ENCODE measurements around the gene FILIP1L.

Gene FILIP1L

GRCh38 chr3:99990179-99990578 lies 124.1 kb downstream of the FILIP1L start:
- no peak for DNase-seq
- Histone ChIP-seq H3K4me2 (ENCODE audit: low read depth, low read length) (no peak overlapping the region), H3K27me3 (replicated peaks; ENCODE audit: insufficient read depth, low read length) (no peaks in the 10 kb centered on the region), H3K79me2 (ENCODE audit: low read length) (peaks cover 10% of the 10 kb centered on the region; the same call in 1 of the 2 replicates), H3F3A (ENCODE audit: insufficient read depth, low read length) (no peaks in the 10 kb centered on the region), H4K20me1 (ENCODE audit: insufficient read depth, low read length) (no peaks in the 10 kb centered on the region), H2AFZ (ENCODE audit: low read length) (no peak overlapping the region), H3K9me2 (replicated peaks; ENCODE audit: insufficient read depth, low read length) (no peaks in the 10 kb centered on the region), H3K9ac (ENCODE audit: low read length) (no peak overlapping the region), H3K4me1 (ENCODE audit: low read length) (no peaks in the 10 kb centered on the region), H3K9me3 (replicated peaks; ENCODE audit: insufficient read depth, low read length) (no peaks in the 10 kb centered on the region), H3K36me3 (replicated peaks; ENCODE audit: insufficient read depth, low read length) (no peaks in the 10 kb centered on the region), H3K4me3 (ENCODE audit: low read length) (no peak overlapping the region), H3K27ac (ENCODE audit: low read length) (no peak overlapping the region)
- TF ChIP-seq CTCF (IDR thresholded peaks at IDR 0.05; ENCODE audit: low read length) (no peak), EZH2phosphoT487 (IDR thresholded peaks at IDR 0.05; ENCODE audit: low read length) (no peak), EZH2 (optimal IDR thresholded peaks at IDR 0.05; ENCODE audit: low read depth, low read length) (no peak)

DNA sequence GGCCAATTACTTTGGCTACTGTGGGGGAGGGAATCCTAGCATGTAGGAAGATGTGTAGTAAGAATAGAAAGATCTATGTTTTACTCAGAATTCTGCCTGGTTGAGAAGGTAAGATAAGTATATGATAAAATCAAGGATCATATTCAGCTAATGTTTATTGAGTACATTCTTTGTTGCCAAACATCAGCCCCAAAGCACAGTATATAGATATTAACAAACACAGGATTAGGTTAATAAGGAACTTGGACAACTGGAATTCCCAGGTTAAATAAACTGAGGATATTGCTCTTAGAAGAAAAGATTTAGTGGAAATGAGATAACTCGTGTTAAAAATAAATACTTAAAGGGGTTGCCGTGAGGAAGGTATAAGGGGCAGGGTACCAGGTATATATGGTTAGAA lies 129.6 kb downstream of the FILIP1L start:
- H3F3A ChIP-seq (ENCODE audit: insufficient read depth, low read length) = no peaks in the 10 kb centered on the region
- TF ChIP-seq CTCF (IDR thresholded peaks at IDR 0.05; ENCODE audit: low read length) = no peak
- no peak for TF ChIP-seq EZH2phosphoT487 (IDR thresholded peaks at IDR 0.05; ENCODE audit: low read length)
- no peak for TF ChIP-seq EZH2 (optimal IDR thresholded peaks at IDR 0.05; ENCODE audit: low read depth, low read length)
- H3K9me3 ChIP-seq (replicated peaks; ENCODE audit: insufficient read depth, low read length) = no peaks in the 10 kb centered on the region
- H3K79me2 ChIP-seq (ENCODE audit: low read length) = no peaks in the 10 kb centered on the region
- H4K20me1 ChIP-seq (ENCODE audit: insufficient read depth, low read length) = no peaks in the 10 kb centered on the region
- H3K4me2 ChIP-seq (ENCODE audit: low read depth, low read length) = no peak overlapping the region
- no peak overlapping the region for H3K9ac ChIP-seq (ENCODE audit: low read length)
- no peak overlapping the region for H3K27ac ChIP-seq (ENCODE audit: low read length)
- H3K9me2 ChIP-seq (replicated peaks; ENCODE audit: insufficient read depth, low read length) = no peaks in the 10 kb centered on the region
- H3K27me3 ChIP-seq (replicated peaks; ENCODE audit: insufficient read depth, low read length) = no peaks in the 10 kb centered on the region
- H3K36me3 ChIP-seq (replicated peaks; ENCODE audit: insufficient read depth, low read length) = no peaks in the 10 kb centered on the region
- no peak for DNase-seq
- H2AFZ ChIP-seq (ENCODE audit: low read length) = no peak overlapping the region
- H3K4me3 ChIP-seq (ENCODE audit: low read length) = no peak overlapping the region
- no peaks in the 10 kb centered on the region for H3K4me1 ChIP-seq (ENCODE audit: low read length)

DNA sequence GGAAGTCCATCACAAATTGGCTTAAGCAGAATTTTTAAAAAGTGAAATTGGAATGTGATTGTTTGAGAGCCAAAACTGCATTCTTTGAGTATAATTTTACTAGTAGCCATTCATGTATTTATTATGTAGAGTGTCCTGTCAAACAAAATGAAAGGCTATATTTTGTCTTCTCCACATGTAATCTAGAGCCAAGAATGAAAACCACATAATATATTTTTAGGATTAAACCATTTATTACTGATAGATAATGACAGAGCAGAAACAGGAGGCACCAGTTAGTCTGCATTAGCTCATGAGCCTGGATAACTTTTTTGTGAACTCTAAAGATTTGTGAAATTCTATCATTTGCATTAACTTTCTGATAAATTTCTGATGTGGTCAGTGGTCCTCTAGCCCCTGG lies 130.2 kb downstream of the FILIP1L start:
- no peak overlapping the region for H3K27ac ChIP-seq (ENCODE audit: low read length)

More for the DNA sequence above, 130.2 kb downstream of the FILIP1L start:
- no peak for DNase-seq
- no peaks in the 10 kb centered on the region for H3K9me3 ChIP-seq (replicated peaks; ENCODE audit: insufficient read depth, low read length)
- no peaks in the 10 kb centered on the region for H3F3A ChIP-seq (ENCODE audit: insufficient read depth, low read length)
- H2AFZ ChIP-seq (ENCODE audit: low read length) = no peak overlapping the region
- H3K79me2 ChIP-seq (ENCODE audit: low read length) = no peaks in the 10 kb centered on the region
- TF ChIP-seq EZH2phosphoT487 (IDR thresholded peaks at IDR 0.05; ENCODE audit: low read length) (no peak), EZH2 (optimal IDR thresholded peaks at IDR 0.05; ENCODE audit: low read depth, low read length) (no peak), CTCF (IDR thresholded peaks at IDR 0.05; ENCODE audit: low read length) (no peak)
- H3K36me3 ChIP-seq (replicated peaks; ENCODE audit: insufficient read depth, low read length) = no peaks in the 10 kb centered on the region
- H4K20me1 ChIP-seq (ENCODE audit: insufficient read depth, low read length) = no peaks in the 10 kb centered on the region
- H3K4me1 ChIP-seq (ENCODE audit: low read length) = no peaks in the 10 kb centered on the region
- H3K27me3 ChIP-seq (replicated peaks; ENCODE audit: insufficient read depth, low read length) = no peaks in the 10 kb centered on the region
- no peak overlapping the region for H3K4me2 ChIP-seq (ENCODE audit: low read depth, low read length)
- H3K9ac ChIP-seq (ENCODE audit: low read length) = no peak overlapping the region
- H3K9me2 ChIP-seq (replicated peaks; ENCODE audit: insufficient read depth, low read length) = no peaks in the 10 kb centered on the region
- no peak overlapping the region for H3K4me3 ChIP-seq (ENCODE audit: low read length)

All from MM.1S (cell line).